Inferior parietal cortex (tissue), 1 donor: ENCODE data around the gene LHB.

Experiments used
- DNase-seq: peaks from one replicate; pipeline ENCODE4 v3.0.0-alpha.2; 2016; ENCODE audit errors: extremely low spot score

Gene LHB

GRCh38 chr19:49010453-49010852, 6.4 kb downstream of the LHB start:
- no peak for DNase-seq

GRCh38 chr19:49009828-49010227, 7.1 kb downstream of the LHB start:
- DNase-seq: no peak

GRCh38 chr19:49006905-49007304, 10.0 kb downstream of the LHB start:
- no peak for DNase-seq

DNA sequence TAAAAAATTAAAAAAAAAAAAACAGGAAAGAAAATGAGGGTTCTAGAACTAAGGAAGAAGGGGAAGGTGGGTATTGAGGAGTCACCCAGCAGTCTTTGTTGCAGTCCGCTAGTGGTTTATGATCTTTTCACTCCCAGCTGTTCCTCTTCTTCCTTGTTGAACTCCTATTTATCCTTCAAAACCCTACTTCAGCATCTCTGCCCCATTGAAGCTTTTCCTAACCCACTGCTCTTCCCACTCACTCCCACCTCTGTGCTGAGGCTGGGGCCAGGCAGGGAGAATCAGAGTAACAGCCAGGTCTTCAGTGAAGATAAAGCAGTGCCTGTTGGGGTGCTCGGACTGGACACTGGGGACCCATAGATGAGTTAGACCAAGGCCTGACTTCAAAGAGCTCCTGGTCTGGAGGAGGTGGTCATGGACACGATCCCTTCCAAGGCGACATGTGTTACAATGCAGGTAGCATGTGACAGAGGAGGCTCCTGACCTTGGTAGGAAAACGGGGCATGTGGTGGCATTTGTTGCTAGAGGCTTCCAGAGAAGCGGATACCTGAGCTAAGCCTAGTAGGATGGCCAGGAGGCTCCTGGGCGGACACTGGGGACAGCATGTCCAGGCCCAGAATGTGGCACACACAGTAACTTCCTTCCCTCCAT, 11.8 kb downstream of the LHB start:
- DNase-seq: no peak

GRCh38 chr19:49004133-49004532, 12.8 kb downstream of the LHB start:
- no peak for DNase-seq

- DNase-seq: peak; percentile 30
These were observed 17.2 kb downstream of the LHB start for GRCh38 chr19:48999481-49000325.

- DNase-seq: no peak
These were observed 18.9 kb downstream of the LHB start for GRCh38 chr19:48997972-48998371.

- no peak for DNase-seq
These were observed 22.9 kb downstream of the LHB start for GRCh38 chr19:48994035-48994386.

DNA sequence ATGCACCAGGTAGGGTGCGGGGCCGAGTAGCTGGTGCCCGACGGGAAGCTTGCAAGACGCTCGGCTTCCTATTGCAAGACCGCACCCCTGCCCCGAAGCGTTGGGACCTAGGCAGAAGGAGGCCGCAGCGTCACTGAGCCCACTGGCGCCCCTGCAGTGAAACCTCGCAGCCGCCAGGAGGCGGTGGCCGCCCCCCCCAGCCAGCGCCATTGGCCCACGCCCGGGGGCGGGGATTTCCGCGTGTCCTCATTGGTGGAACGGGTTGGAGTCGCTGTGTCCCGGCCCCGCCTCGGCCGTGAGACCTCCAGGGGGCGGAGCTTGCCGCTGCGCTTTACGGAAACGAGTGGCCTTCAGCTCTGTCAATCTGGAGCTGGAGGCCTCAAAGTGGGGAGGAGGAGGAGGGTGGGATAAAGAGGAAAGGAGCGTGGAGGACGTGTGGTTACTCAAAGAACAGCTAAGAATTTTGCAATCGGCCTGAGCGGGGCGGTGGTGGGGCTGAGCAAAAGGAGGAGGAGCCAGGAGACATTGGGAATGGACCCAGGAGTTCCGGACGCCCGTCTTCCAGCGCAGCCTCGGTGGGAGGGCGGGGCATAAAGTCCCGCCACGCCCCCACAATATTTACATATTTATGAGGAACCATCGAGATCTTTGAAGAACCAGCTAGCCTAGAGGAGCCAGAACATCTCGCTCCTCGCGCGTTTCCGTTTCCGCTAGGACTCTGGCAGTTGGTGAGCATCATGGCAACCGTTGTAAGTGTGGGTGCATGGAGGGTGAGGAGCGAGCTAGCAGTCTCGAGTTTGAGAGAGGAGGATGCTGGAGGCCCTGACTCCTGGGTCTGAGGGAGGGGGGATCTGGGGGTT, 23.5 kb downstream of the LHB start, which contains the start of the genes GYS1 and RUVBL2:
Gene GYS1 (minus strand): TSS at position 135 of the 860 bp plus-strand sequence. CDS start 197 bp downstream, outside the sequence.
Gene RUVBL2 (plus strand): TSS at position 713 of the 860 bp plus-strand sequence. CDS start 25 bp downstream, at position 738.
- DNase-seq: peak; percentile 99

- DNase-seq: no peak
These were observed 24.2 kb downstream of the LHB start for GRCh38 chr19:48992581-48993174.

- no peak for DNase-seq
These were observed 24.9 kb downstream of the LHB start for GRCh38 chr19:48991873-48992580.

GRCh38 chr19:48991011-48991609, 25.8 kb downstream of the LHB start:
- DNase-seq: no peak

GRCh38 chr19:48990400-48990799, 26.5 kb downstream of the LHB start:
- no peak for DNase-seq

GRCh38 chr19:48989701-48990291, 27.1 kb downstream of the LHB start:
- no peak for DNase-seq

DNA sequence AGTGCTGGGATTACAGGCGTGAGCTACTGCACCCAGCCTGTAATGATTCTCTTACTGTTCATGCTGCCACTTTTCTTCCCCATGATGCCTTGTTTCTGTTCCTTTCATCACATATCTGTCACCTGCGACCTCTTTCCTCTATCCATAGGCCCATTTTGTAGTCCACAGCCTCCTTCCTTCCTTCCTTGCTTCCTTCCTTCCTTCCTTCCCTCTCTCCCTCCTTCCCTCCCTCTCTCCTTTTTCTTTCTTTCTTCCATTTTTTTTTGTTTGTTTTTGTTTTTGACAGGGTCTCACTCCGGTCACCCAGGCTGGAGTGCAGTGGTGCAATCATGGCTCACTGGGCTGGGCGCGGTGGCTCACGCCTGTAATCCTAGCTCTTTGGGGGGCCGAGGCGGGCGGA, 28.0 kb downstream of the LHB start:
- no peak for DNase-seq

DNA sequence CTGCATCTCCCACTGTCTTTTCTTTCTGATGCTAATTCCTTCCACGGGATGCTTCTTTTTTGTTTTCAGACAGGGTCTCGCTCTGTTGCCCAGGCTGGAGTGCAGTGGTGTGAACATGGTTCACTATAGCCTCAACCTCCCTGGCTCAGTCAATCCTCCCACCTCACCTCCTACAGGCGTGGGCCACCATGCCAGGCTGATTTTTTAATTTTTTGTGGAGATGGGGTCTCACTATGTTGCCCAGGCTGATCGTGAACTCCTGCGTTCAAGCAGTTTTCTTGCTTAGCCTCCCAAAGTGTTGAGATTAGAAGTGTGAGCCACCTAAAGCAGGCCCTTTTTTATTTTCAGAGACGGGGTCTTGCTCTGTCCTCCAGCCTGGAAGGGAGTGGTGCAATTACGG, 28.6 kb downstream of the LHB start:
- no peak for DNase-seq

- DNase-seq: no peak
These were observed 29.6 kb downstream of the LHB start for GRCh38 chr19:48987323-48987722.

- DNase-seq: no peak
These were observed 30.7 kb downstream of the LHB start for GRCh38 chr19:48986211-48986610.

GRCh38 chr19:48985711-48986110, 31.2 kb downstream of the LHB start:
- no peak for DNase-seq

GRCh38 chr19:48982280-48982679, 34.6 kb downstream of the LHB start:
- DNase-seq: no peak
